Measurements from ENCODE around the gene THRB.

Gene THRB

GRCh38 chr3:24302396-24302795 lies 192.3 kb downstream of the THRB start:
- no peaks in the 10 kb centered on the region for H3K9me3 ChIP-seq (ENCODE audit: control insufficient read depth, insufficient read depth, low read depth, low read length)
- H3K4me3 ChIP-seq (ENCODE audit: low read depth, low read length), result no peak overlapping the region
- H3K36me3 ChIP-seq (ENCODE audit: control insufficient read depth, insufficient read depth, low read length), result no peaks in the 10 kb centered on the region
- no peak overlapping the region for H3K9ac ChIP-seq (ENCODE audit: low read length)
- no peak overlapping the region for H3K27ac ChIP-seq (ENCODE audit: low read depth, low read length)
- H3K27me3 ChIP-seq (ENCODE audit: control insufficient read depth, insufficient read depth, low read length), result no peaks in the 10 kb centered on the region
- peaks cover 14% of the 10 kb centered on the region for H3K4me1 ChIP-seq (ENCODE audit: control insufficient read depth, insufficient read depth, low read length)

DNA sequence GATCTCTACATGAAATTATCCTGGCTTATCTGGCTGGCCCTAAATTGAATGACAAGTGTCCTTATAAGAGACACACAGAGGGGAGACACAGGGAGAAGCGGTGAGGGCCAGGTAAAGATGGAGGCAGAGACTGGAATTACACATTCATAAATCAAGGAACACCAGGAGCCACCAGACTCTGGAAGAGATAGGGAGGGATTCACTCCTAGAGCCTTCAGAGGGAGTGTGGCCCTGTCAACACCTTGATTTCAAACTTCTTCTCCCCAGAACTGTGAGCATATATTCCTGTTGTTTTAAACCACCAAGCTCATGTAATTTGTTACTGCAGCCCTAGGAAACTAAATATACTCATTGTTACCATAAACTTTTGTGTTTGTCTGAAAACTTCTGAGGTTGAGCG lies 193.7 kb downstream of the THRB start:
- no peak overlapping the region for H3K9ac ChIP-seq (ENCODE audit: low read length)
- H3K4me1 ChIP-seq (ENCODE audit: control insufficient read depth, insufficient read depth, low read length), result peaks cover 7% of the 10 kb centered on the region
- H3K4me3 ChIP-seq (ENCODE audit: low read depth, low read length), result no peak overlapping the region
- no peaks in the 10 kb centered on the region for H3K36me3 ChIP-seq (ENCODE audit: control insufficient read depth, insufficient read depth, low read length)
- H3K27ac ChIP-seq (ENCODE audit: low read depth, low read length), result no peak overlapping the region
- no peaks in the 10 kb centered on the region for H3K9me3 ChIP-seq (ENCODE audit: control insufficient read depth, insufficient read depth, low read depth, low read length)
- no peaks in the 10 kb centered on the region for H3K27me3 ChIP-seq (ENCODE audit: control insufficient read depth, insufficient read depth, low read length)

- Histone ChIP-seq H3K36me3 (ENCODE audit: control insufficient read depth, insufficient read depth, low read length) (no peaks in the 10 kb centered on the region), H3K4me1 (ENCODE audit: control insufficient read depth, insufficient read depth, low read length) (peaks cover under 1% of the 10 kb centered on the region; the same call in 1 of the 2 replicates), H3K9me3 (ENCODE audit: control insufficient read depth, insufficient read depth, low read depth, low read length) (no peaks in the 10 kb centered on the region), H3K27me3 (ENCODE audit: control insufficient read depth, insufficient read depth, low read length) (no peaks in the 10 kb centered on the region), H3K4me3 (ENCODE audit: low read depth, low read length) (no peak overlapping the region), H3K27ac (ENCODE audit: low read depth, low read length) (no peak overlapping the region), H3K9ac (ENCODE audit: low read length) (no peak overlapping the region)
These were observed 194.6 kb downstream of the THRB start for GRCh38 chr3:24299806-24300626.

GRCh38 chr3:24299246-24299805 lies 195.3 kb downstream of the THRB start:
- no peaks in the 10 kb centered on the region; the same call in 1 of the 2 replicates for H3K4me1 ChIP-seq (ENCODE audit: control insufficient read depth, insufficient read depth, low read length)

DNA sequence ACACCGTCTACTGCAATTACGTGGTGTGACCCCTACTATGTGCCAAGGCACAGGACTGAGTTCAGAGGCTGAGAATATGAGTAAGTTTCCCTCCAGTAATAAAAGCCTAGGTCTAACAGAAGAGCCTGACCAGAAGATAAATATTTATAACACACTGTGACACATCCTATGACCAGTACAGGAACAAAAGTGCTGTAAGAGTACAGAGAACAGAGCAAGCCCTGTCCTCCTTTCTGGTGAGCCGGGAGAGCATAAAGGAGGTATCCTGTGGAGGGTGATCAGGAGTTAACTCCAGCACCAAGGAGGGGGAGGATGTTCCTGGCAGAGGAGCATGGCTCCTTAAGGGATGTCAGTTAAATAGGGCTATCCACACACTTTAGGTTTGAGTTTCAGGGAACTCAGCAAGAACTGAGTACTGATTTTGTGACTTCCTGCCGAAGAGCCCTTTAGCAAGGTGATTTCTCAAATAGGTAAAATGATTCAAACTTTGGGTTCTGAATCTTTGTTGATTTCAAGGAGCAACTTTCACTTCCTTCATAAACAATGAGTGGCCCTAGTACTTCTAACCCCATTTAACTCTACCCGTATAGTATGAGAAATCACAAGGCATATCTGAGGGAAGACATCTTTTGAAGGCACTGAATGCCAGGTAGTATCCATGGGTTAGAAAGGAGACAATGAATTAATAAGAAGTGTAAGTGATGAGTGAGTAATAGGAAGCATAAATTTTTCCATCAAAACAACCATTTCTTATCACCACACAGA lies 198.0 kb downstream of the THRB start:
- no peaks in the 10 kb centered on the region for H3K27me3 ChIP-seq (ENCODE audit: control insufficient read depth, insufficient read depth, low read length)
- no peaks in the 10 kb centered on the region; the same call in 1 of the 2 replicates for H3K4me1 ChIP-seq (ENCODE audit: control insufficient read depth, insufficient read depth, low read length)
- H3K27ac ChIP-seq (ENCODE audit: low read depth, low read length), result no peak overlapping the region
- H3K9me3 ChIP-seq (ENCODE audit: control insufficient read depth, insufficient read depth, low read depth, low read length), result peaks cover 4% of the 10 kb centered on the region; the same call in 1 of the 2 replicates
- H3K9ac ChIP-seq (ENCODE audit: low read length), result no peak overlapping the region
- no peak overlapping the region for H3K4me3 ChIP-seq (ENCODE audit: low read depth, low read length)
- no peaks in the 10 kb centered on the region for H3K36me3 ChIP-seq (ENCODE audit: control insufficient read depth, insufficient read depth, low read length)

More at GRCh38 chr3:24299246-24299805, 195.3 kb downstream of the THRB start:
- Histone ChIP-seq H3K9ac (ENCODE audit: low read length) (no peak overlapping the region), H3K27me3 (ENCODE audit: control insufficient read depth, insufficient read depth, low read length) (no peaks in the 10 kb centered on the region), H3K27ac (ENCODE audit: low read depth, low read length) (no peak overlapping the region), H3K9me3 (ENCODE audit: control insufficient read depth, insufficient read depth, low read depth, low read length) (no peaks in the 10 kb centered on the region), H3K4me3 (ENCODE audit: low read depth, low read length) (no peak overlapping the region), H3K36me3 (ENCODE audit: control insufficient read depth, insufficient read depth, low read length) (no peaks in the 10 kb centered on the region)

- Histone ChIP-seq H3K4me3 (ENCODE audit: low read depth, low read length) (no peak overlapping the region), H3K27ac (ENCODE audit: low read depth, low read length) (no peak overlapping the region), H3K36me3 (ENCODE audit: control insufficient read depth, insufficient read depth, low read length) (no peaks in the 10 kb centered on the region), H3K9me3 (ENCODE audit: control insufficient read depth, insufficient read depth, low read depth, low read length) (peaks cover 4% of the 10 kb centered on the region; the same call in 1 of the 2 replicates), H3K27me3 (ENCODE audit: control insufficient read depth, insufficient read depth, low read length) (no peaks in the 10 kb centered on the region), H3K4me1 (ENCODE audit: control insufficient read depth, insufficient read depth, low read length) (no peaks in the 10 kb centered on the region; the same call in 1 of the 2 replicates), H3K9ac (ENCODE audit: low read length) (no peak overlapping the region)
These were observed 200.5 kb downstream of the THRB start for GRCh38 chr3:24294150-24294549.

GRCh38 chr3:24291646-24292045 lies 203.0 kb downstream of the THRB start:
- H3K27ac ChIP-seq (ENCODE audit: low read depth, low read length), result no peak overlapping the region
- no peaks in the 10 kb centered on the region; the same call in 1 of the 2 replicates for H3K4me1 ChIP-seq (ENCODE audit: control insufficient read depth, insufficient read depth, low read length)
- no peak overlapping the region for H3K9ac ChIP-seq (ENCODE audit: low read length)
- H3K27me3 ChIP-seq (ENCODE audit: control insufficient read depth, insufficient read depth, low read length), result no peaks in the 10 kb centered on the region
- H3K36me3 ChIP-seq (ENCODE audit: control insufficient read depth, insufficient read depth, low read length), result no peaks in the 10 kb centered on the region
- H3K4me3 ChIP-seq (ENCODE audit: low read depth, low read length), result no peak overlapping the region
- peaks cover 4% of the 10 kb centered on the region; the same call in 1 of the 2 replicates for H3K9me3 ChIP-seq (ENCODE audit: control insufficient read depth, insufficient read depth, low read depth, low read length)

- Histone ChIP-seq H3K4me1 (ENCODE audit: control insufficient read depth, insufficient read depth, low read length) (no peaks in the 10 kb centered on the region), H3K27me3 (ENCODE audit: control insufficient read depth, insufficient read depth, low read length) (no peaks in the 10 kb centered on the region), H3K27ac (ENCODE audit: low read depth, low read length) (no peak overlapping the region), H3K9me3 (ENCODE audit: control insufficient read depth, insufficient read depth, low read depth, low read length) (peaks cover 6% of the 10 kb centered on the region; the same call in 1 of the 2 replicates), H3K4me3 (ENCODE audit: low read depth, low read length) (no peak overlapping the region), H3K36me3 (ENCODE audit: control insufficient read depth, insufficient read depth, low read length) (no peaks in the 10 kb centered on the region), H3K9ac (ENCODE audit: low read length) (no peak overlapping the region)
These were observed 204.1 kb downstream of the THRB start for GRCh38 chr3:24290596-24290995.

- no peak overlapping the region for H3K27ac ChIP-seq (ENCODE audit: low read depth, low read length)
- H3K9me3 ChIP-seq (ENCODE audit: control insufficient read depth, insufficient read depth, low read depth, low read length), result peaks cover 3% of the 10 kb centered on the region; the same call in 1 of the 2 replicates
- H3K4me3 ChIP-seq (ENCODE audit: low read depth, low read length), result no peak overlapping the region
- no peak overlapping the region for H3K9ac ChIP-seq (ENCODE audit: low read length)
- H3K27me3 ChIP-seq (ENCODE audit: control insufficient read depth, insufficient read depth, low read length), result no peaks in the 10 kb centered on the region
- H3K4me1 ChIP-seq (ENCODE audit: control insufficient read depth, insufficient read depth, low read length), result no peaks in the 10 kb centered on the region
- H3K36me3 ChIP-seq (ENCODE audit: control insufficient read depth, insufficient read depth, low read length), result no peaks in the 10 kb centered on the region
These were observed 206.0 kb downstream of the THRB start for GRCh38 chr3:24288496-24289236.

DNA sequence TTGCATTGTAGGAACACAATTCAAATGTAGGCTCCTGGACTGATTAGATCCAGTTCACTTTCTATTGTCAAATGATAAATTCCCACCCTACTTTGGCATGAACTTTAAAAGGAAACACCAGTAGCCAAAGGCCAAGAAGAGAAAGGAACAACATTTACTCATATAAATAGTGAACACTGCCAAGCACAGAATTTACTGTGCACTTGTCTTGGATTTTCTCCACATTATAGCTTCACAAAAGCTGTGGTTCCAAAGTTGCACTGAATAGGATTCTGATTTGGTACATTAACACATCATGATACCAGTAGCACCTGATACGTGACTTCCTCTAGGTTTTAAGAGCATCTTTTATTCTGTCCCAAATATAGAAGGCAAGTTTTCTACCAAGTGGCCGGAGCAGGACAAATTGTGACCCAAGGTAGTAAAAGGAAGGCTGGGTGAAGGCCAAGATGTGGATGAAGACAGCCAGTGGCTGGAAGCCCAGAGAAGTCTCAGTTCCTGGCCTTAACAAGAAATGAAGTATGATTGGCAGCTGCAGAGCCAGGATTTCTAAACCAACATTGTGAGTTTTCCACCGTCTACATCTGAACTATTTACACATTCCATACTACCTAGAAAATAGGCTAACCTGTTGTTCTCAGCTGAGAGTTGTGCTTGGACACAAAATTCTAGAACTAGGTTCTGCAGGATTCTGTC lies 206.7 kb downstream of the THRB start:
- H3K4me1 ChIP-seq (ENCODE audit: control insufficient read depth, insufficient read depth, low read length), result no peaks in the 10 kb centered on the region
- H3K4me3 ChIP-seq (ENCODE audit: low read depth, low read length), result no peak overlapping the region
- no peak overlapping the region for H3K9ac ChIP-seq (ENCODE audit: low read length)
- H3K27ac ChIP-seq (ENCODE audit: low read depth, low read length), result no peak overlapping the region
- peaks cover 3% of the 10 kb centered on the region; the same call in 1 of the 2 replicates for H3K9me3 ChIP-seq (ENCODE audit: control insufficient read depth, insufficient read depth, low read depth, low read length)
- no peaks in the 10 kb centered on the region for H3K36me3 ChIP-seq (ENCODE audit: control insufficient read depth, insufficient read depth, low read length)
- H3K27me3 ChIP-seq (ENCODE audit: control insufficient read depth, insufficient read depth, low read length), result no peaks in the 10 kb centered on the region

Measured in HUES6 (cell line).